GM12875 (cell line): ENCODE results near the gene PRKCZ.

Experiments used
- H3K4me3 ChIP-seq: one replicate; pipeline ENCODE4 v1.5.1; 2011; ENCODE audit warnings: low read depth, low read length, control low read depth
- CTCF ChIP-seq: IDR thresholded peaks from 2 replicates; pipeline ENCODE4 v1.5.1; 2011; ENCODE audit warnings: low read depth, mild to moderate bottlenecking, control low read depth, inconsistent platforms, low read length, moderate library complexity, borderline replicate concordance; ENCODE audit not compliant: insufficient read depth

The PRKCZ gene

GRCh38 chr1:2172551-2173146, 122.4 kb downstream of the PRKCZ start:
- TF ChIP-seq CTCF: no peak
- no peak overlapping the region for H3K4me3 ChIP-seq

- TF ChIP-seq CTCF: no peak
- no peak overlapping the region for H3K4me3 ChIP-seq
Measured at GRCh38 chr1:2173546-2174347, 123.5 kb downstream of the PRKCZ start.

- no peak overlapping the region for H3K4me3 ChIP-seq
Measured at GRCh38 chr1:2174348-2175054, 124.3 kb downstream of the PRKCZ start.

GRCh38 chr1:2175055-2175414, 124.8 kb downstream of the PRKCZ start:
- TF ChIP-seq CTCF: no peak
- H3K4me3 ChIP-seq: no peak overlapping the region

More at GRCh38 chr1:2174348-2175054, 124.3 kb downstream of the PRKCZ start:
- TF ChIP-seq CTCF: peak; percentile 94

- no peak overlapping the region for H3K4me3 ChIP-seq
- no peak for TF ChIP-seq CTCF
Measured at GRCh38 chr1:2175681-2176454, 125.7 kb downstream of the PRKCZ start.

GRCh38 chr1:2176615-2177014, 126.4 kb downstream of the PRKCZ start:
- H3K4me3 ChIP-seq: no peak overlapping the region
- TF ChIP-seq CTCF: no peak
